Cardiac muscle cell (in vitro differentiated cells and primary cell): Measurements from ENCODE around the gene DGAT2L6. TPM values are rescaled to one million over a fixed set of nuclear protein-coding genes. Genes with fewer than 3 reads are reported as not detected.
"Not testable (repeated sequence)": the region's sequence is repeated elsewhere in the genome, so short reads cannot be mapped to it uniquely, and the experiment has no call there.

ENCODE experiments used
- DNase-seq, 2 donors: peaks; one replicate each; pipeline versions ENCODE4 v3.0.0 to v3.0.0-alpha.2; 2010 to 2017; ENCODE audit warnings: low read depth in 1 of 2, low spot score in 1 of 2
- H3K27ac ChIP-seq: fragments of 200-600 bp; sonication (generic); 2 replicates; pipeline ENCODE4 v1.5.1; 2016
- H3K27me3 ChIP-seq: fragments of 200-600 bp; sonication (generic); 2 replicates; pipeline ENCODE4 v1.6.0; 2016; ENCODE audit warnings: control low read depth
- H3K36me3 ChIP-seq: fragments of 200-600 bp; sonication (generic); 2 replicates; pipeline ENCODE4 v1.5.1; 2016; ENCODE audit warnings: control low read depth
- H3K4me1 ChIP-seq: fragments of 200-600 bp; sonication (generic); 2 replicates; pipeline ENCODE4 v1.8.1; 2017; ENCODE audit warnings: low read depth, mild to moderate bottlenecking, mixed run types
- H3K4me3 ChIP-seq: fragments of 200-600 bp; sonication (generic); 2 replicates; pipeline ENCODE4 v1.5.1; 2016; ENCODE audit warnings: mild to moderate bottlenecking
- H3K9me3 ChIP-seq: fragments of 200-600 bp; sonication (generic); 2 replicates; pipeline ENCODE4 v1.5.1; 2017; ENCODE audit warnings: low read depth, mild to moderate bottlenecking, control low read depth
- CTCF ChIP-seq: IDR thresholded peaks from 2 replicates; pipeline ENCODE4 v1.5.1; 2012; ENCODE audit warnings: low read depth, mild to moderate bottlenecking, low read length
- polyA plus RNA-seq: library from polyadenylated mRNA; unstranded; fragments of >200 nt; fragmentation: Nextera tagmentation; extraction: Ambion mirVana; gene quantifications from 2 replicates; pipeline ENCODE4 v1.2.1, GENCODE V29; 2016
- total RNA-seq: library from RNA; depleted of rRNA; stranded (reverse); fragments of >200 nt; gene quantifications from 2 replicates; pipeline ENCODE4 v1.2.3, GENCODE V29; 2016

Gene DGAT2L6
- total and polyA plus RNA-seq, 2 experiments from 2014 or later, result not detected

GRCh38 chrX:70226687-70227086 is 49.4 kb downstream of the DGAT2L6 start:
- no peak for DNase-seq
- Histone ChIP-seq H3K36me3 (no peaks in the 10 kb centered on the region), H3K4me3 (no peak overlapping the region), H3K27ac (no peak overlapping the region), H3K27me3 (no peaks in the 10 kb centered on the region), H3K4me1 (no peaks in the 10 kb centered on the region), H3K9me3 (no peaks in the 10 kb centered on the region)
- no peak for TF ChIP-seq CTCF

- Histone ChIP-seq H3K27ac (no peak overlapping the region), H3K4me3 (no peak overlapping the region), H3K9me3 (no peaks in the 10 kb centered on the region), H3K4me1 (no peaks in the 10 kb centered on the region), H3K27me3 (no peaks in the 10 kb centered on the region), H3K36me3 (no peaks in the 10 kb centered on the region)
- no peak for TF ChIP-seq CTCF
- DNase-seq, result peak; percentile 0 to 70
These were observed 54.4 kb downstream of the DGAT2L6 start for GRCh38 chrX:70231666-70232065.

DNA sequence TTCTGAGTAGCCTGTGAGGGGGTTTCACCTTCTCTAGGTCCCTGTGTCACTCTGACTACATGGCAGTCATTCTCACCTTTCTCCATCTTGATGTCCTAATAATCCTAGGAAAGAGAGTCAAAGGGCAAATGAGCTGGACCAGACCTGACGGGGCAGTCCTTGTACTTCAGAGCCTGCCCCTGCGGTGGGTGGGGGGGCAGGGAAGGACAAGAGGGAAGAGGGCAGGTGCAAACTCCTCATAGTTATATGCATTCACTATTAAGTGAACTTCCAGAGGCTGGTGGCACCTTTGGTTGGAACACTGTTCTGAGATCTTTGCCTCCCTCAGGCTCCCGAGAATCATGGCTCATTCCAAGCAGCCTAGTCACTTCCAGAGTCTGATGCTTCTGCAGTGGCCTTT is 57.1 kb downstream of the DGAT2L6 start, which contains the start of gene AWAT1:
AWAT1 (plus strand) TSS at position 301 of the 400 bp plus-strand sequence; CDS start at position 342, 41 bp downstream.
- H3K9me3 ChIP-seq, result no peaks in the 10 kb centered on the region
- TF ChIP-seq CTCF, result no peak
- no peaks in the 10 kb centered on the region for H3K27me3 ChIP-seq

DNA sequence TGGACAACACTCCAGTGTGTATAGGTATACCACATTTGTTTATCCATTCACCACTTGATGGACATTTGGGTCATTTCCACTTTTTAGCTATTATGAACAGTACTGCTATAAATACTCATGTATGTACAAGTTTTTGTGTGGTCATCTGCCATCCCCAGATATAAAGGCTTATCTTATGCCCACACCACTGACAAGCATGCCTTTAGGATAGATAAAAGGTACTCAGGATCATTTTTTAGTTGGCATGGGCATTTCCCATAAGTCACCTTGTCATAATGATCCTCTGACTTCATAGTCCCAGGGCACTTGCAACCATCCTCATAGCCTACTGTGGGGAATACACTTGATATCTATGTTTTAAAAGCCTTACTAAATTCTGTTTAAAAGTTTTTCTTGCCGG is 63.5 kb downstream of the DGAT2L6 start:
- H3K27ac ChIP-seq, result no peak overlapping the region
- H3K9me3 ChIP-seq, result no peaks in the 10 kb centered on the region
- TF ChIP-seq CTCF, result no peak
- no peaks in the 10 kb centered on the region for H3K4me1 ChIP-seq
- no peak overlapping the region for H3K4me3 ChIP-seq
- H3K27me3 ChIP-seq, result no peaks in the 10 kb centered on the region
- no peak for DNase-seq
- H3K36me3 ChIP-seq, result no peaks in the 10 kb centered on the region

More for the DNA sequence above, 57.1 kb downstream of the DGAT2L6 start, which contains the start of gene AWAT1:
- Histone ChIP-seq H3K4me3 (no peak within 1 kb of the TSS), H3K27ac (no peak within 1 kb of the TSS), H3K36me3 (no peaks in the 10 kb centered on the region), H3K4me1 (no peaks in the 10 kb centered on the region)
- DNase-seq, result no peak

DNA sequence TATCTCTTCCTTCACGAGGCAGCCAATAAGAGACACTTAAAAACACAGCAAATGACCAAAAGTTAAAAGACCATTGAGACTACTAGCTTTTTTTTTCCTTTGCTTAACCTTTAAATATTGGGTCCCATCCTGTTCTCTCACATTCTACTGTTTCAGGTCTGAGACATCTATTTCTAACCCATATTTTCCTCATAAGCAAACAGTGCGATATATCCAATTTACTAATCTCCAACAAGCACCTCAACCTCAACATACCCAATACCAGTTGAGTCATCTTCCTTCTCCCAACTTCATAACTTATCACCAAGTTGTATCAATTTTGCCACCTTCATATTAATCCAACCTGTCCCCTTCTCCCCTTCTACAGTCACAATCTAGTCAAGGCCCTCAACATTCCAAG is 64.2 kb downstream of the DGAT2L6 start:
- no peaks in the 10 kb centered on the region for H3K4me1 ChIP-seq
- H3K36me3 ChIP-seq, result no peaks in the 10 kb centered on the region
- no peak for TF ChIP-seq CTCF
- H3K4me3 ChIP-seq, result no peak overlapping the region
- no peaks in the 10 kb centered on the region for H3K9me3 ChIP-seq
- no peak for DNase-seq
- H3K27me3 ChIP-seq, result no peaks in the 10 kb centered on the region
- no peak overlapping the region for H3K27ac ChIP-seq

- not testable (repeated sequence) for H3K4me1 ChIP-seq, H3K4me3 ChIP-seq, H3K9me3 ChIP-seq, H3K27me3 ChIP-seq, H3K36me3 ChIP-seq, DNase-seq, H3K27ac ChIP-seq
These were observed 66.3 kb downstream of the DGAT2L6 start for GRCh38 chrX:70243601-70244000.
